Stimulated activated CD4-positive, alpha-beta T cell treated with anti-CD3 and anti-CD28 coated beads, Interleukin-12 subunit alpha, Interleukin-12 subunit beta, amount 100 ng/mL, for 48 hours (primary cell): Measurements from ENCODE around the gene FKBP8.

Experiments used
- DNase-seq, 3 donors: peaks; one replicate each; pipeline ENCODE4 v3.0.0-alpha.2; 2020; ENCODE audit warnings: low read depth in 2 of 3, low spot score in 1 of 3

FKBP8 gene

GRCh38 chr19:18487576-18488402, 55.6 kb downstream of the FKBP8 start:
- no peak for DNase-seq

- no peak for DNase-seq
Observed at GRCh38 chr19:18486746-18487145, 56.6 kb downstream of the FKBP8 start.

GRCh38 chr19:18484992-18485391, 58.4 kb downstream of the FKBP8 start:
- no peak for DNase-seq

- DNase-seq: no peak
Observed at GRCh38 chr19:18483119-18483890, 60.1 kb downstream of the FKBP8 start.
